Left colon (tissue), 2 donors: ENCODE results near the gene SGPL1. TPM values are rescaled to one million over a fixed set of nuclear protein-coding genes. Genes with fewer than 3 reads are reported as not detected.
A peak's percentile ranks its signal among the peaks of the same experiment; 100 is the strongest.

ENCODE experiments used
- ATAC-seq: fragments of 200-7000 bp; cut with Tn5 transposase; one replicate; pipeline ENCODE4 v1.9.1; 2020; ENCODE audit warnings: mild to moderate bottlenecking, moderate library complexity
- DNase-seq, 2 donors: peaks; one replicate each; pipeline ENCODE4 v3.0.0-alpha.2; 2020
- intact Hi-C, 2 donors: fragments of 100-400 bp; cut with DNase I in 1 of 2; cut with micrococcal nuclease in 1 of 2; formaldehyde crosslinking; loops; one replicate each; pipeline versions ENCODE4 v1.11.2 to v1.14.0; 2022; cut with DNase I, micrococcal nuclease
- total RNA-seq, 2 donors: library from RNA; stranded (reverse); fragmentation: NEBNext Ultra II Directional; extraction: Animal tissue kit (Norgen Biotek cat#: 25700); gene quantifications; one replicate each; pipeline ENCODE4 v1.2.1, GENCODE V29; 2021
- donor health status: DM: no; HTN: no; CAD: no.
- donor health status: DM: yes; HTN: yes; CAD: no.

Gene SGPL1
- total RNA-seq, 2 donors from 2014 or later: 68.8 to 82.2 TPM

GRCh38 chr10:70805619-70806215, 10.0 kb upstream of the SGPL1 start:
- ATAC-seq (no peak), DNase-seq (no peak)
- intact Hi-C loops: no loop called here

- intact Hi-C loops: no loop called here
- ATAC-seq (no peak), DNase-seq (no peak)
These were observed 8.9 kb upstream of the SGPL1 start for GRCh38 chr10:70806841-70807240.

- ATAC-seq: no peak
- no peak for DNase-seq
- intact Hi-C loops: no loop called here
These were observed 8.2 kb upstream of the SGPL1 start for GRCh38 chr10:70807556-70807955.

- ATAC-seq (no peak), DNase-seq (no peak)
- intact Hi-C loops: no loop called here
These were observed 6.6 kb upstream of the SGPL1 start for GRCh38 chr10:70809011-70809611.

- ATAC-seq (no peak), DNase-seq (no peak)
- intact Hi-C loops: loop anchor here in 1 of 2 donors (5.0 kb wide), 1 partner anchor 58 kb away; no protein-coding TSS in a partner anchor
These were observed 6.0 kb upstream of the SGPL1 start for GRCh38 chr10:70809726-70810125.

- no peak for ATAC-seq
- intact Hi-C loops: loop anchor here in 1 of 2 donors (5.0 kb wide), 1 partner anchor 56 kb away; no protein-coding TSS in a partner anchor
- no peak for DNase-seq
These were observed 4.8 kb upstream of the SGPL1 start for GRCh38 chr10:70810967-70811366.

- ATAC-seq (no peak), DNase-seq (no peak)
- intact Hi-C loops: loop anchor here in 1 of 2 donors (5.0 kb wide), 1 partner anchor 55 kb away; no protein-coding TSS in a partner anchor
These were observed 3.9 kb upstream of the SGPL1 start for GRCh38 chr10:70811881-70812280.

- ATAC-seq (no peak), DNase-seq (no peak)
- intact Hi-C loops: loop anchor here in 1 of 2 donors (5.0 kb wide), 1 partner anchor 54 kb away; no protein-coding TSS in a partner anchor
These were observed 2.9 kb upstream of the SGPL1 start for GRCh38 chr10:70812814-70813213.

- no peak for DNase-seq
- intact Hi-C loops: loop anchor here in 1 of 2 donors (5.0 kb wide), 1 partner anchor 53 kb away; no protein-coding TSS in a partner anchor
- no peak for ATAC-seq
These were observed 1.6 kb upstream of the SGPL1 start for GRCh38 chr10:70814126-70814525.

- peak; percentile 72 for ATAC-seq
- intact Hi-C loops: loop anchor here (5.0 kb wide), 2 partner anchors 61 to 66 kb away; no protein-coding TSS in a partner anchor
- DNase-seq: peak; percentile 73 to 75
These were observed 609 bp downstream of the SGPL1 start for GRCh38 chr10:70816220-70816894.

- intact Hi-C loops: no loop called here
- no peak for ATAC-seq
These were observed 5.4 kb downstream of the SGPL1 start for GRCh38 chr10:70820976-70821750.

GRCh38 chr10:70822076-70822820, 6.5 kb downstream of the SGPL1 start:
- intact Hi-C loops: no loop called here
- ATAC-seq: no peak
- no peak for DNase-seq

More at GRCh38 chr10:70820976-70821750, 5.4 kb downstream of the SGPL1 start:
- no peak for DNase-seq

GRCh38 chr10:70827086-70827757, 11.5 kb downstream of the SGPL1 start:
- intact Hi-C loops: no loop called here
- DNase-seq (no peak), ATAC-seq (no peak)

GRCh38 chr10:70828923-70829322, 13.2 kb downstream of the SGPL1 start:
- intact Hi-C loops: no loop called here
- DNase-seq (no peak), ATAC-seq (peak; percentile 52)

- DNase-seq: no peak
- intact Hi-C loops: no loop called here
These were observed 13.8 kb downstream of the SGPL1 start for GRCh38 chr10:70829543-70829942.

GRCh38 chr10:70830164-70830563, 14.4 kb downstream of the SGPL1 start:
- ATAC-seq: peak; percentile 89
- intact Hi-C loops: no loop called here
- DNase-seq: no peak

More at GRCh38 chr10:70829543-70829942, 13.8 kb downstream of the SGPL1 start:
- ATAC-seq: no peak

GRCh38 chr10:70832221-70832620, 16.5 kb downstream of the SGPL1 start:
- no peak for ATAC-seq
- no peak for DNase-seq
- intact Hi-C loops: no loop called here
